Measurements from ENCODE around the gene UCK2. TPM values are rescaled to one million over a fixed set of nuclear protein-coding genes. Genes with fewer than 3 reads are reported as not detected.

The UCK2 gene
- total and polyA plus RNA-seq, 2 experiments from 2014 or later = 101 to 149 TPM

DNA sequence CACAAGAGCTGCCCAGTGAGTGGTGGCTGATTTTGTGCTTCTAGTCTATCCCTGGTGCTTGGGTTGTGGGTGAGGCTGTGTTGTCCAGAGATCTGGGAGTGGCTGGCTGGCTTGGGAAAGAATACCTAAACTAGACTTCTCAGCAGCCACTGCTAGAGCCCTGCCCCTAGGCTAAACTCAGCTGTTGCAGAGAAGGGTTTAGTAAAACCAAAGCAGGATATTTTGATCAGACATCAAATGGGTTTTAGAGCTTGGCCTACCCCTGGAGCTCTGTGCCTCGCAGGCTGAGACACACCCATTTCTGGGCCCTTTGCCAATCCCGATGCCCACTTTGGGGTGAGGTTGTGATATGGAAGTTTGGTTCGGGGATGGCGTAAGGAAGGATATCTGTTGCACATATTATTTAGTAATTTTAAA, 88.5 kb downstream of the UCK2 start (continued):
- no peak for TF ChIP-seq EZH2 (IDR thresholded peaks at IDR 0.05; ENCODE audit: low read depth, unreplicated experiment)
- TF ChIP-seq, protein P1, sequence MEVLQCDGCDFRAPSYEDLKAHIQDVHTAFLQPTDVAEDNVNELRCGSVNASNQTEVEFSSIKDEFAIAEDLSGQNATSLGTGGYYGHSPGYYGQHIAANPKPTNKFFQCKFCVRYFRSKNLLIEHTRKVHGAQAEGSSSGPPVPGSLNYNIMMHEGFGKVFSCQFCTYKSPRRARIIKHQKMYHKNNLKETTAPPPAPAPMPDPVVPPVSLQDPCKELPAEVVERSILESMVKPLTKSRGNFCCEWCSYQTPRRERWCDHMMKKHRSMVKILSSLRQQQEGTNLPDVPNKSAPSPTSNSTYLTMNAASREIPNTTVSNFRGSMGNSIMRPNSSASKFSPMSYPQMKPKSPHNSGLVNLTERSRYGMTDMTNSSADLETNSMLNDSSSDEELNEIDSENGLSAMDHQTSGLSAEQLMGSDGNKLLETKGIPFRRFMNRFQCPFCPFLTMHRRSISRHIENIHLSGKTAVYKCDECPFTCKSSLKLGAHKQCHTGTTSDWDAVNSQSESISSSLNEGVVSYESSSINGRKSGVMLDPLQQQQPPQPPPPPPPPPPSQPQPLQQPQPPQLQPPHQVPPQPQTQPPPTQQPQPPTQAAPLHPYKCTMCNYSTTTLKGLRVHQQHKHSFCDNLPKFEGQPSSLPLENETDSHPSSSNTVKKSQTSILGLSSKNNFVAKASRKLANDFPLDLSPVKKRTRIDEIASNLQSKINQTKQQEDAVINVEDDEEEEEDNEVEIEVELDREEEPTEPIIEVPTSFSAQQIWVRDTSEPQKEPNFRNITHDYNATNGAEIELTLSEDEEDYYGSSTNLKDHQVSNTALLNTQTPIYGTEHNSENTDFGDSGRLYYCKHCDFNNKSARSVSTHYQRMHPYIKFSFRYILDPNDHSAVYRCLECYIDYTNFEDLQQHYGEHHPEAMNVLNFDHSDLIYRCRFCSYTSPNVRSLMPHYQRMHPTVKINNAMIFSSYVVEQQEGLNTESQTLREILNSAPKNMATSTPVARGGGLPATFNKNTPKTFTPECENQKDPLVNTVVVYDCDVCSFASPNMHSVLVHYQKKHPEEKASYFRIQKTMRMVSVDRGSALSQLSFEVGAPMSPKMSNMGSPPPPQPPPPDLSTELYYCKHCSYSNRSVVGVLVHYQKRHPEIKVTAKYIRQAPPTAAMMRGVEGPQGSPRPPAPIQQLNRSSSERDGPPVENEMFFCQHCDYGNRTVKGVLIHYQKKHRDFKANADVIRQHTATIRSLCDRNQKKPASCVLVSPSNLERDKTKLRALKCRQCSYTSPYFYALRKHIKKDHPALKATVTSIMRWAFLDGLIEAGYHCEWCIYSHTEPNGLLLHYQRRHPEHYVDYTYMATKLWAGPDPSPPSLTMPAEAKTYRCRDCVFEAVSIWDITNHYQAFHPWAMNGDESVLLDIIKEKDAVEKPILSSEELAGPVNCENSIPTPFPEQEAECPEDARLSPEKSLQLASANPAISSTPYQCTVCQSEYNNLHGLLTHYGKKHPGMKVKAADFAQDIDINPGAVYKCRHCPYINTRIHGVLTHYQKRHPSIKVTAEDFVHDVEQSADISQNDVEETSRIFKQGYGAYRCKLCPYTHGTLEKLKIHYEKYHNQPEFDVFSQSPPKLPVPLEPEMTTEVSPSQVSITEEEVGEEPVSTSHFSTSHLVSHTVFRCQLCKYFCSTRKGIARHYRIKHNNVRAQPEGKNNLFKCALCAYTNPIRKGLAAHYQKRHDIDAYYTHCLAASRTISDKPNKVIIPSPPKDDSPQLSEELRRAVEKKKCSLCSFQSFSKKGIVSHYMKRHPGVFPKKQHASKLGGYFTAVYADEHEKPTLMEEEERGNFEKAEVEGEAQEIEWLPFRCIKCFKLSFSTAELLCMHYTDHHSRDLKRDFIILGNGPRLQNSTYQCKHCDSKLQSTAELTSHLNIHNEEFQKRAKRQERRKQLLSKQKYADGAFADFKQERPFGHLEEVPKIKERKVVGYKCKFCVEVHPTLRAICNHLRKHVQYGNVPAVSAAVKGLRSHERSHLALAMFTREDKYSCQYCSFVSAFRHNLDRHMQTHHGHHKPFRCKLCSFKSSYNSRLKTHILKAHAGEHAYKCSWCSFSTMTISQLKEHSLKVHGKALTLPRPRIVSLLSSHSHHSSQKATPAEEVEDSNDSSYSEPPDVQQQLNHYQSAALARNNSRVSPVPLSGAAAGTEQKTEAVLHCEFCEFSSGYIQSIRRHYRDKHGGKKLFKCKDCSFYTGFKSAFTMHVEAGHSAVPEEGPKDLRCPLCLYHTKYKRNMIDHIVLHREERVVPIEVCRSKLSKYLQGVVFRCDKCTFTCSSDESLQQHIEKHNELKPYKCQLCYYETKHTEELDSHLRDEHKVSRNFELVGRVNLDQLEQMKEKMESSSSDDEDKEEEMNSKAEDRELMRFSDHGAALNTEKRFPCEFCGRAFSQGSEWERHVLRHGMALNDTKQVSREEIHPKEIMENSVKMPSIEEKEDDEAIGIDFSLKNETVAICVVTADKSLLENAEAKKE (CRISPR knock-in tag; IDR thresholded peaks at IDR 0.05) = no peak

- no peaks in the 10 kb centered on the region; the same call in 2 of the 3 replicates for H3K9me3 Mint-ChIP-seq
- no peaks in the 10 kb centered on the region for H3K36me3 Mint-ChIP-seq (ENCODE audit: low read depth)
- H3K27ac Mint-ChIP-seq = no peak overlapping the region
- TF ChIP-seq EZH2phosphoT487 (IDR thresholded peaks at IDR 0.05; ENCODE audit: unreplicated experiment) (no peak), CREB1 (CRISPR knock-in tag; IDR thresholded peaks at IDR 0.05; ENCODE audit: low read depth) (no peak)
- no peak overlapping the region for H3K27ac ChIP-seq (ENCODE audit: low read depth)
- H3K4me2 ChIP-seq = no peak overlapping the region
- no peak overlapping the region for H3K4me3 Mint-ChIP-seq
- H3K27me3 ChIP-seq (ENCODE audit: insufficient read depth) = no peaks in the 10 kb centered on the region
- DNase-seq (ENCODE audit: low spot score) = no peak
- peaks cover 2% of the 10 kb centered on the region; the same call in 1 of the 3 replicates for H3K4me1 Mint-ChIP-seq
- H3K4me1 ChIP-seq (ENCODE audit: insufficient read depth) = no peaks in the 10 kb centered on the region
- no peak overlapping the region for H3K4me3 ChIP-seq
- H3K27me3 Mint-ChIP-seq (ENCODE audit: insufficient read depth, low read depth, poor library complexity) = peaks cover 6% of the 10 kb centered on the region
- H3K36me3 ChIP-seq (ENCODE audit: insufficient read depth) = no peaks in the 10 kb centered on the region
- no peak for ATAC-seq
- H2AFZ ChIP-seq = no peak overlapping the region
- no peaks in the 10 kb centered on the region for H3K9me2 ChIP-seq (ENCODE audit: insufficient read depth)
- no peaks in the 10 kb centered on the region; the same call in 1 of the 2 replicates for H4K20me1 ChIP-seq (replicated peaks; ENCODE audit: insufficient read depth)
- no peaks in the 10 kb centered on the region for H3K79me2 ChIP-seq (replicated peaks; ENCODE audit: insufficient read depth)
- H3F3A ChIP-seq (replicated peaks; ENCODE audit: low read depth) = 0 out of 2 replicates have a peak, but pooled peaks cover 3% of the 10 kb centered on the region
These were observed 89.8 kb downstream of the UCK2 start for GRCh38 chr1:165917166-165917565.

- Mint-ChIP-seq H3K36me3 (ENCODE audit: low read depth) (no peaks in the 10 kb centered on the region), H3K27me3 (ENCODE audit: insufficient read depth, low read depth, poor library complexity) (no peaks in the 10 kb centered on the region), H3K4me1 (no peaks in the 10 kb centered on the region), H3K27ac (no peak overlapping the region), H3K9me3 (no peaks in the 10 kb centered on the region), H3K4me3 (no peak overlapping the region)
- Histone ChIP-seq H3K4me2 (no peak overlapping the region), H2AFZ (no peak overlapping the region), H3K79me2 (replicated peaks; ENCODE audit: insufficient read depth) (no peaks in the 10 kb centered on the region), H3F3A (replicated peaks; ENCODE audit: low read depth) (no peaks in the 10 kb centered on the region), H3K4me3 (no peak overlapping the region), H3K27me3 (ENCODE audit: insufficient read depth) (no peaks in the 10 kb centered on the region), H3K27ac (ENCODE audit: low read depth) (no peak overlapping the region), H3K36me3 (ENCODE audit: insufficient read depth) (no peaks in the 10 kb centered on the region), H3K4me1 (ENCODE audit: insufficient read depth) (no peaks in the 10 kb centered on the region), H3K9me2 (ENCODE audit: insufficient read depth) (no peaks in the 10 kb centered on the region), H4K20me1 (replicated peaks; ENCODE audit: insufficient read depth) (no peaks in the 10 kb centered on the region)
- no peak for DNase-seq (ENCODE audit: low spot score)
- no peak for ATAC-seq
- TF ChIP-seq, protein P1 (CRISPR knock-in tag; IDR thresholded peaks at IDR 0.05) = no peak
- TF ChIP-seq ZNF114 (CRISPR knock-in tag; IDR thresholded peaks at IDR 0.05) = no peak
These were observed 96.7 kb downstream of the UCK2 start for GRCh38 chr1:165924117-165924516.
